Measurements from ENCODE around the gene MAFG. TPM values are rescaled to one million over a fixed set of nuclear protein-coding genes. Genes with fewer than 3 reads are reported as not detected.
"Not testable (repeated sequence)": the region's sequence is repeated elsewhere in the genome, so short reads cannot be mapped to it uniquely, and the experiment has no call there.

The MAFG gene
- total RNA-seq, 1 experiment from 2014 or later: 29.1 TPM

GRCh38 chr17:81920612-81921536 is 6.7 kb downstream of the MAFG start:
- Histone ChIP-seq H3K9me3 (no peaks in the 10 kb centered on the region), H3K27me3 (replicated peaks; ENCODE audit: control insufficient read depth, insufficient read depth, low read length) (no peaks in the 10 kb centered on the region), H3K4me1 (peaks cover 19% of the 10 kb centered on the region), H3K4me3 (ENCODE audit: low read depth, low read length) (no peak overlapping the region), H3K36me3 (ENCODE audit: control insufficient read depth, insufficient read depth, low read length) (peaks cover 6% of the 10 kb centered on the region)
- ChIA-PET CTCF (interaction anchor here (0.5 kb wide), 1 partner anchor 29 kb away, joined by 3 read pairs; no protein-coding TSS in a partner anchor), POLR2A (no interaction called here)
- no peak for DNase-seq
- no peak overlapping the region for H3K27ac Mint-ChIP-seq (ENCODE audit: unreplicated experiment)
- no TSS peak for BruUV-seq (replicated peaks)
- intact Hi-C loops (cut with micrococcal nuclease; ENCODE audit: unreplicated experiment): no loop called here
- H3K9me3 Mint-ChIP-seq (ENCODE audit: unreplicated experiment): no peaks in the 10 kb centered on the region
- no peak for TF ChIP-seq CTCF (IDR thresholded peaks at IDR 0.05; ENCODE audit: insufficient read depth in 1 of 2, low read depth in 1 of 2, low read length in 1 of 2, severe bottlenecking in 1 of 2, unreplicated experiment in 1 of 2)
- no peaks in the 10 kb centered on the region for H3K27me3 Mint-ChIP-seq (ENCODE audit: insufficient read depth, unreplicated experiment)
- no peak overlapping the region for H3K4me3 Mint-ChIP-seq (ENCODE audit: unreplicated experiment)
- H3K4me1 Mint-ChIP-seq (ENCODE audit: low read depth, unreplicated experiment): peaks cover 32% of the 10 kb centered on the region
- peaks cover 70% of the 10 kb centered on the region for H3K36me3 Mint-ChIP-seq (ENCODE audit: insufficient read depth, unreplicated experiment)

- Mint-ChIP-seq H3K27ac (ENCODE audit: unreplicated experiment) (peak overlapping the region; percentile 90), H3K4me1 (ENCODE audit: low read depth, unreplicated experiment) (peaks cover 29% of the 10 kb centered on the region), H3K4me3 (ENCODE audit: unreplicated experiment) (peak overlapping the region; percentile 93), H3K9me3 (ENCODE audit: unreplicated experiment) (no peaks in the 10 kb centered on the region), H3K36me3 (ENCODE audit: insufficient read depth, unreplicated experiment) (peaks cover 88% of the 10 kb centered on the region), H3K27me3 (ENCODE audit: insufficient read depth, unreplicated experiment) (no peaks in the 10 kb centered on the region)
- DNase-seq: no peak
- no peak for TF ChIP-seq CTCF (IDR thresholded peaks at IDR 0.05; ENCODE audit: insufficient read depth in 1 of 2, low read depth in 1 of 2, low read length in 1 of 2, severe bottlenecking in 1 of 2, unreplicated experiment in 1 of 2)
- Histone ChIP-seq H3K4me1 (peaks cover 17% of the 10 kb centered on the region), H3K9me3 (no peaks in the 10 kb centered on the region), H3K36me3 (ENCODE audit: control insufficient read depth, insufficient read depth, low read length) (peaks cover 14% of the 10 kb centered on the region), H3K4me3 (ENCODE audit: low read depth, low read length) (no peak overlapping the region), H3K27me3 (replicated peaks; ENCODE audit: control insufficient read depth, insufficient read depth, low read length) (no peaks in the 10 kb centered on the region)
- intact Hi-C loops (cut with micrococcal nuclease; ENCODE audit: unreplicated experiment): loop anchor here (1.0 kb wide), 1 partner anchor 7 kb away; no protein-coding TSS in a partner anchor
- ChIA-PET CTCF (no interaction called here), POLR2A (no interaction called here)
- BruUV-seq (replicated peaks): no TSS peak
These were observed 8.5 kb downstream of the MAFG start for GRCh38 chr17:81918832-81919545.

DNA sequence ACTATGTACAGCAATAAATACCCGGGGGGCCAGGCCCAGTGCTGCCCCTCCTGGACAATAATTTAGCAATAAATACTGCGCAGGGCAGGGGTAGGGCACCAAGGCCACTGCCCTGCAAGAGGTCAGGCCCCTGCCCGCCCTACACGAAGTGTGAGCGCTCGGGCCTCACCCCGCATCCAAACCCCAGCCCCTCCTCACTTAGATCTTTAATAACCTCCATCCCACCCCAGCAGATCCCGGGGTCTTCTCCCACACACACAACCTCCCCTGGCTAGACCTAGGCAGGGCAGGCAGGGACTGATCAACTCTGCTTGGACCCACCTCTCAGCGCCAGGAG is 9.2 kb downstream of the MAFG start:
- H3K9me3 Mint-ChIP-seq (ENCODE audit: unreplicated experiment); H3K27me3 Mint-ChIP-seq (ENCODE audit: insufficient read depth, unreplicated experiment); DNase-seq; H3K9me3 ChIP-seq; CTCF ChIA-PET; H3K27me3 ChIP-seq (replicated peaks; ENCODE audit: control insufficient read depth, insufficient read depth, low read length); BruUV-seq (replicated peaks): not testable (repeated sequence)
- POLR2A ChIA-PET: interaction anchor here (1.3 kb wide), 1 partner anchor 8 kb away, joined by 11 read pairs; the partner anchor contains the start of gene MAFG
- Mint-ChIP-seq H3K4me1 (ENCODE audit: low read depth, unreplicated experiment) (peaks cover 26% of the 10 kb centered on the region), H3K27ac (ENCODE audit: unreplicated experiment) (peak overlapping the region; percentile 90), H3K36me3 (ENCODE audit: insufficient read depth, unreplicated experiment) (peaks cover 94% of the 10 kb centered on the region), H3K4me3 (ENCODE audit: unreplicated experiment) (peak overlapping the region; percentile 93)
- intact Hi-C loops (cut with micrococcal nuclease; ENCODE audit: unreplicated experiment): loop anchor here (1.0 kb wide), 1 partner anchor 8 kb away; no protein-coding TSS in a partner anchor
- Histone ChIP-seq H3K36me3 (ENCODE audit: control insufficient read depth, insufficient read depth, low read length) (peaks cover 14% of the 10 kb centered on the region), H3K4me3 (ENCODE audit: low read depth, low read length) (peak overlapping the region; percentile 86; the same call in 1 of the 2 replicates), H3K4me1 (peaks cover 11% of the 10 kb centered on the region)
